HG02870 (cell line): Measurements from ENCODE around the gene KCNQ2.
"Not testable (repeated sequence)": the region's sequence is repeated elsewhere in the genome, so short reads cannot be mapped to it uniquely, and the experiment has no call there.

Experiments used
- ATAC-seq: cut with Tn5 transposase; IDR thresholded peaks from one replicate; pipeline ENCODE4 v1.9.1; 2021; ENCODE audit warnings: mild to moderate bottlenecking, moderate library complexity; ENCODE audit not compliant: unreplicated experiment

Gene KCNQ2

DNA sequence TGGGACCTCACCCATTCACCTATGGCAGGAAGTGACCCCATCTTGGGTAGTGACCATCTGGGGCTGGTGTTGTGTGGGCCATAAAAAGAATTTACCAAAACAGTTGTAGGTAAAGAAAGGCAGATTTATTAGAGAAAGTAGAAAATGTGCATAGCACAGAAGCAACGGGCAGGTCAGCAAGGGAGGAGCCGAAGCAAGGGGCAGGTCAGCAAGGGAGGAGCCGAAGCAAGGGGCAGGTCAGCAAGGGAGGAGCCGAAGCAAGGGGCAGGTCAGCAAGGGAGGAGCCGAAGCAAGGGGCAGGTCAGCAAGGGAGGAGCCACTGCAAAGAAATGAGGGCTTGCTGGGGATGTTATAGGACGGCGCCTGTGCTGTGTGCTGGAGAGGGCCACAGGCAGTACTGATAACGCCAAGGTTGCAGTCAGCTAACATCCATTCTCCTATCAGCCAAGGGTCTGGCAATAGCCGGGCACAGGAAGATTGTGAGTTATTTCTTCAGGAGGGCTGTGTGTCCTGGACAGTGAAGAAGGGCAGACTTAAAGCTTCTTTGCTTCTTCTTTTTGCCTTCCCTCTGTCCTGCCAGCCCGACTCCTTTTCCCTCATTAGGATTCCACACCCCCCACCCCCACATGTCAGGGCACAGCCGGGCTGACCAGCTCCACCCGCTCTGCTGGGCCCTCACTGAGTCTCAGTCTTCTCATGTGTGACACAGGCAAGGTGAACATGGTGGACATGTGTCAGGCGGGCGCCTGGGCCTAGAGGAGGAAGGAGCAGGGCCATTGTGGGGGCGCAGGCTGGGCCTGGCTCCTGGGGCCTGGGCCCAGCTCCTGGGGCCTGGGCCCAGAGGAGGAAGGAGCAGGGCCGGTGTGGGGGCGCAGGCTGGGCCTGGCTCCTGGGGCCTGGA lies 79.7 kb downstream of the KCNQ2 start:
- ATAC-seq = no peak

DNA sequence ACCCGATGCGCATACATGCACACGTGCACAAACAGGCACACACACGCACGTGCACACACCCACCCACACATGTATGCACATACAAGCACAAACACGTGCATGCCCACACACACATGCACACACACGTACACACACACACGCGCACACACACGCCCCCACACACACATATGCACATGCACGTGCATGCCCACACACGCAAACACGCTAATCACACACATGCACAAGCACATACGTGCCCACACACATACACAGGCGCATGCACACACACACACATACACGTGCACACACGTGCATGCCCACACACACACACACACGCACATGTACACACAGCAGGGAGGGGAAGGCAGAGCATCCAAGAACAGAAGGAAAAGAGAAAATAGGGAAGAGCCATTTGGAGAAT lies 84.5 kb downstream of the KCNQ2 start:
- ATAC-seq = no peak

DNA sequence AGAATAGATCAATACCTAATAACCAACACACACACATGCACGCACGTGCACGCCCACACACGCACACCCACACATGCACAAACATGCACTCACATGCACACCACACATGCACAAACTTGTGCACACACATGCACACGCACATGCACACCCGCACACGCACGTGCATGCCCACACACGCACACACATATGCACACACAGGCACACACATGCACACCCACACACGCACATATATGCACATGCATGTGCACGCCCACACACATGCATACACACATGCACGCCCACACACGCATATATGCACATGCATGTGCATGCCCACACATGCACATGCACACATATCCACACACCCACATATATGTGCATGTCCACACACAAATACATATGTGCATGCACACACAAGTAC lies 85.1 kb downstream of the KCNQ2 start:
- no peak for ATAC-seq

DNA sequence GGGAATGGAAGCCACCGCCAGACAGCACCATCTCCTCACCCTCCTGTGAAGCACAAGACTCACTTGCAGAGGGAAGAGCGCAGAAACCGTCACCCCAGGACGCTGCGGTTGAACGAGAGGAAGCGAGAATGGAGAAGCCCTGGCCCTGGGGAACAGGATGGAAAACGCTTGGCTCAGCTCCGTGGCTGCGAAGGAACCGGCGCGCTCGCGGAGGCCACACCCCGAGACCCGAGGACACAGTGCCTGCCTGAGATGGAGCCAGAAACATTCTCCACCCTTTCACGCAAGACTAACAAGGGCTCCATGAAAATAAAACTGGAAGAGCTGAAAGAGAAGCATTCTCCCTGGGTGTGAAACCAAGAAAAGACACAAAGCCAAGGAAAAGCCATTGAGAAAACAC lies 86.0 kb downstream of the KCNQ2 start:
- no peak for ATAC-seq

DNA sequence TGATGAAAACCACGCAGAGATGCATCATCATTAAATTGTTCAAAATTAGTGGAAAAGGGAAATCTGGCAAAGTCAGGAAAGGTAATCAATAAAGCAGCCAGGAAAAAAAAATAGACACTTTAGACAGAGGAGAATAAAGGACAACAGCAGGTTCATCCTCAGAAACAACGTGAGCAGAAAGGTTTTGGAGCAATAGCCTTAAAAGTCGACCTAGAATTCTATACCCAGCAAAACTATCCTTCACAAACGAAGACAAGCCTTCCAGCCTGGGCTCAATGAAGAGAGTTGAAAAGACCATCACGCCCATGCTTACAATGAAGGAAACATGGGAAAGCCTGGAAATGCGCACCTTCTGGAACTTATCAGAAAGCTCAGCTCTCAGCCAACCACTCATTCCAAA lies 86.6 kb downstream of the KCNQ2 start:
- no peak for ATAC-seq

DNA sequence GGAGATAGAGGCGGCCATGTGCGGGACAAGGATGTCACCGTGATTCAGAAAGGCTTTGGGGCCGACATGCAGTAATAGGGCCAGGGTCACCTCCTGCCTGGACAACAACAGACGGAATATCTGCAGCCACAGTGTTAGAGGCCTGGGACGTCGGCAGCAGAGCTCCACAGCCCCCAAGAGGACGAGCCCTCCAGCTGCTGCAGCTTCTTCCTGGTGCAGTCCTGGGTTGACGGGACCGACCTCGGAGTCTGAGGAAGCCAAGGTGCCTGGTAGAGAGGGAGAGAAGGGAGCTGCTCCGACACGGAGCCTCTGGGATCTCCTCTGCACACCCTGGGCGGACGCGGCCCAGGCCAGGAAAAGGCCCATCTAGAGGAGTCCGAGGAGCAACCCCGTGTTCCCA lies 88.1 kb downstream of the KCNQ2 start:
- ATAC-seq = no peak

DNA sequence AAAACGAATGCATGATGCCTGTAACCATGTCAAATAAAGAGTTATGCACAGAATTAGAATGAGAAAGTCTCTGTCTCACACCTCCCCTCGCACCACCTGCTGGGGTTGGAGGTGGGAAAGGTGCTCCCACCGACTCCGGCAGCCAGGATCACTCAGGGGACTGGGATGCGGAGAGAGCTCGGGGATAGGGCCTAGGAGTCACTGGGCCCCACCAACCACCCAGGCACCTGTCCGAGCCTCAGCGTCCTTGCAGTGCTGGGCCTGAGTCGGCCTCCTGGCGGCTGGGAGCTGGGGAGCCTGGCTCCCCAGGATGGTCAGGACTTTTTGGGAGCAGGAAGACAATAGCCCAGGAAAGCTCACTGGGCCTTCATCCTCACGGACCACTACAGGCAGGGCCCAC lies 88.9 kb downstream of the KCNQ2 start:
- no peak for ATAC-seq

DNA sequence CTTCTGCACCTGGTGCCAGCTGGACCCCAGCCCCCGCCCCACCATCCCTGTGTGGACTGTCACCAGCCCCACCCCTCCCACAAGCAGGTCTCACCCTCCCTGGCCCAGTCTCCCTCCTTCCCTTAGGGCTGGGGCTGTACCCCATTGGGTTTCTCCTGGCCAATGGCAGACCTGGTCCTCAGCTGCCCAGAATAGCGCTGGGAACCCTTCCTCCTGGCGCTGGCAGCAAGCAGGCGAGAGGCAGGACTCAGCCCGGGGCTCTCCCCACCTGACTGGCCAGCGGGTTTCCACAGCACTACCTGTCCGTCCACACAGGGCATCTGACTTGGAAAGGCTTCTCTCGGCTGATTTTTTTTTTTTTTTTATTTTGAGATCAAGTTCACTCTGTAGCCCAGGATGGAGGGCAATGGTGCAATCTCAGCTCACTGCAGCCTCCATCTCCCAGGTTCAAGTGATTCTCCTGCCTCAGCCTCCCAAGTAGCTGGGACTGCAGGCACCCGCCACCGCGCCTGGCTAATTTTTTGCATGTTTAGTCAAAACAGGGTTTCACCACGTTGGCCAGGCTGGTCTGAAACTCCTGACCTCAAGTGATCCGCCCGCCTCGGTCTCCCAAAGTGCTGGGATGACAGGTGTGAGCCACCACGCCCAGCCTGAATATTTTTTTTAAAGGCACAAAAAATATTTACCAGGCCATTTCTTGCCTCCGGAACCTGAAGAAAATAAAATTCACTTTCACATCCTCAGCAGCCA lies 89.7 kb downstream of the KCNQ2 start:
- no peak for ATAC-seq

DNA sequence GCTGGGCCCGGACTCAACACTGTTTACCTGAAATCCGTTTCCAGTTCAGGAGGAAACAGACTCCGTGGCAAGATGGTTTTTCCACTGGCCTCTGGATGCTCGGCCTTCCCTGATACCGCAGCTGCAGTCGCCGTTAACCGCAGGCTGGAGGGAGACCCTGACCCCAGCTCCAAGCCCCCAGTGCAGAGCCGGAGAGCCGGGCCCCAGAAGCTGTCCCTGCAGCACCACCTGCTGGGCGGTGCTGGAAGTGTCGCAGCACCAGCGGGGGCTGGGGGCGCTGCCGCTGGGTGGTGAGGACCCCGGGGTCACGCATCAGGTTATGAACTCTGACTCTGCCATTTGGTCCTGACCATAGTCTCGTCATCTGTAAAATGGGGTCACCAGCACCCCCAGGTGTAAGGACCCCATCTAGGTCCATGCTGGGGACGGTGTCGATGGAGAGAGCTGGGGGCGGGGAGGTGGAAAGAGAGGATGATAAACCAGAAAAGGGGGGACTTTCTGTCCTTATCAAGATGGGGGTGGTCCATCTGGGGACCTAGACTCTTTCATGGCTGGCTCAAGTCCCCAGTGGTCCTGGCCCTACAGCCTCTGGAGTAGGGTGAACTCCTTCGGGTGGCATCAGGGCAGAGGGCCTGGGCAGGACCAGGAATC lies 90.5 kb downstream of the KCNQ2 start:
- no peak for ATAC-seq

DNA sequence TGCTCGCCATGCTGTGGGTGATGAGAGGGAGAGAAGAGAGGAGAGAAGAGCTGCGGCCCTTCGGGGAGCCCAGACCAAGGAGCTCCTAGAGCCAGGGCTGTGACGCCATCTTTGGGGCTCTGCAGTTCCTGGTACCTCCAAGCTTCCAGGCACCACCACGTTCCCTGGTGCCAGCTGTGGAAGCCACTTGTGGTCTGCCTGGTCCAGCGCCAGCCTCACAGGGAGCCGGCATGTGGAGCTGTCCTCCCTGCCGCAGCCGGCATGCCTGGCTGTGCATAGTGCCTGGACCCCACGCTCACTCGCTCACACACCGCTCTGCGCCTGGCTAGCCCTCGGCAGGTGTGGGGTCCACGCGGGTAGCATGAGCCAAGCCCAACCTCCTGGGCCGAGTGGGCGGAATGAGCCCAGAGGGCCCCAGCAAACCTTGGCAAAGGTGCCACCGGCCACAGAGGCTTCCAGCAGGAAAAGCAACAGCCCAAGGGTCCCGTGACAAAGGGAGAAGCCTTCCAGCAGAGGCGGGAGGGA lies 92.0 kb downstream of the KCNQ2 start:
- no peak for ATAC-seq

DNA sequence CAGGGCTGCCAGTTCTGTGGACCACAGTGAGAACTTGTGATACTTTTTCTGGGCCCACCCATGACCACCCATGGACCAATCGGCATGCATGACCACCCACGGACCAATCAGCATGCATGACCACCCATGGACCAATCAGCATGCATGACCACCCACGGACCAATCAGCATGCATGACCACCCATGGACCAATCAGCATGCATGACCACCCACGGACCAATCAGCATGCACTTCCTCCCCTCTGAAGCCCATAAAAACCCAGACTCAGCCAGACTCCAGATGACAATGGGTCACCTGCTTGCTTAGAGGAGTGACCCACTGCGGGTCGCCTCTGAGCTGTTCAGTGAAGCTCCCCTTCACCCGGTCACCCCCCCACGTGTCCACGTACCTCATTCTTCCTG lies 92.6 kb downstream of the KCNQ2 start:
- ATAC-seq = not testable (repeated sequence)

DNA sequence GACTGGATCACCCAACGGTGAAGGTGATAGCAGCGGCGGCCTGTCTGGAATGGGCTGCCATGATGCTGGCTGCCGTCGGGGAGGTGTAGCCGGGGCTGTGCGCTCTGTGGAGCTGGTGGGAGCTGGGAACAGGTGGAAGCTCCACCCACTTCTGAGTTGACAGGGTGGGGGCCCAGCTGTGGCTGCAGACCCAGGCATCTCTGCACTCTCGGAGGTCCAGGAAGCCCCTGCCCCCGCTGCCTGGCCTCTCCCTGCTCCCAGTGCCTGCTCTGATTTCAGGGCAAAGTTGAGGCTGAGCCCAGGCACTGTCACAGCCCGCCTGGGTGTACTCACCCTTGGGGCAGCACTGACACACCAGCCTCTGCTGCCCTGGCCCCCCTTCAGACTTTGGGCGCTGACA lies 93.2 kb downstream of the KCNQ2 start:
- ATAC-seq = no peak

DNA sequence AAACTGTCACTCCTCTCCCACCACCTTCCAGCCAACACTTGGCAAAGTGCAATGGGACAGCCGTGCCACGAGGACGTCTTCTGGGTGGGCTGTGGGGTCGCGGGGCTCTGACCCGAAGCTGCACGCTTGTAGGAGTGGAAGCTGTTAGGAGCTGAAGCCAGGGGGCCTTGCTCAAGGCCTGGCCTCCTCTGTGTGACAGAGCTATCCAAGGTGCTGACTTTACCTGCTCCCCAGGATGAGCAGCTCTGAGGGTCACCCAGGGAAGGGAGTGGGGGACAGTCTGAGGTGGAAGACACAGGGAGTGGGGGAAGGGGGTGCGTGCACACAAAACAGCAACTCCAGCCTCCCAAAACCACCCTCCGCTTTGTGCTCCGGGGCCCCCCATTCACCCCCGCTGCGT lies 93.8 kb downstream of the KCNQ2 start:
- no peak for ATAC-seq

DNA sequence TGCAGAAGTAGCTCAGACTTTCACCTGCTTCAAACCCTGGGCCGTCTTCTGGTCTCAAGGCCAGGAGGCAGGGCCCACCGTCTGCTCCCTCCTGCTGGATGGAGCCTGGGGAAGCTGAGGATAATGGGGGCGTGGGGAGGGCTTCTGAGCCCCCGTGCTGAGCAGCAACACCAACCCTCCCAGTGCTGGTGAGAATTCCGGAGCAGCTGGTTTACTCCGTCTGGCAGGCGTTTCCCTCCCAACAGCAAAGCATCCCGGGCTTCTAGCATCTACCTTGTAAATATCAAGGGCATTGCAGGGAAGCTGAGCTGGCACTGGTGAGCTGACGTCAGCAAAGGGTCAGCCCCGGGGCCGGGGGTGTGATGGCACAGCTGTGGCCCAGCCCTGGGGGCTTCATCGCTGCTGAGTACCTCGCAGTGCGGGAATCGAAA lies 94.5 kb downstream of the KCNQ2 start:
- ATAC-seq = no peak

DNA sequence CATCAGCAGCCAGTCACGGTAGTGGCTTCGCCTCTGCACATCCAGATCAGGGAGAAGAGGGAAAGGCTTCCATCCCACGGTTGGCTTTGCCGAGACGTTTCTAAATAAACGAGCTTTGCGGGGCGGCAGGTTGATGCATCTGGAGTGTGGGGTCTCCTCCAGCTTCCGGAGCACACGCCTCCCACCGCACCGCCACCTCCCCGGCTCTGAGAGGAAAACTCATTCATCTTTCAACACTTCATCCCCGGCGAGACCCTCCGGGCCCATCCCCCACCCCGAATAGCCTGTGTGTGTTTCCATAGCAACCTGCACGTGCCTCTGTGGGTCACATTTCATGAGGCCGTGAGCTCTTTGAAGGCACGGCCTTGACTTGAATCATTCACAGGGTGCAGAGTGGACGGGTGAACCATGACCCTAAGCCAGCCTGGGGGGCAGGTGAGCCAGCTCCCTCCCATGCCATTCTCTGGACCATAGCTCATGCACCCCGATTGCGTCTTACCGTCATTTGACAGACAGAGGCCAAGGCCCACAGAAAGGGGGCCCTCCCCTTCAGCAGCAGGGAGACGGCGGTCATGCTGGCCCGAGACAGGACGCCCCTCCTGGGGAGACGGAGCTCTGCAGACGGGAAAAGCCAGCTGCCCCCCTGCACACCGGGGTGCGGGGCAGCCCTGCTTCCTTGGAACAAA lies 95.1 kb downstream of the KCNQ2 start:
- ATAC-seq = no peak

DNA sequence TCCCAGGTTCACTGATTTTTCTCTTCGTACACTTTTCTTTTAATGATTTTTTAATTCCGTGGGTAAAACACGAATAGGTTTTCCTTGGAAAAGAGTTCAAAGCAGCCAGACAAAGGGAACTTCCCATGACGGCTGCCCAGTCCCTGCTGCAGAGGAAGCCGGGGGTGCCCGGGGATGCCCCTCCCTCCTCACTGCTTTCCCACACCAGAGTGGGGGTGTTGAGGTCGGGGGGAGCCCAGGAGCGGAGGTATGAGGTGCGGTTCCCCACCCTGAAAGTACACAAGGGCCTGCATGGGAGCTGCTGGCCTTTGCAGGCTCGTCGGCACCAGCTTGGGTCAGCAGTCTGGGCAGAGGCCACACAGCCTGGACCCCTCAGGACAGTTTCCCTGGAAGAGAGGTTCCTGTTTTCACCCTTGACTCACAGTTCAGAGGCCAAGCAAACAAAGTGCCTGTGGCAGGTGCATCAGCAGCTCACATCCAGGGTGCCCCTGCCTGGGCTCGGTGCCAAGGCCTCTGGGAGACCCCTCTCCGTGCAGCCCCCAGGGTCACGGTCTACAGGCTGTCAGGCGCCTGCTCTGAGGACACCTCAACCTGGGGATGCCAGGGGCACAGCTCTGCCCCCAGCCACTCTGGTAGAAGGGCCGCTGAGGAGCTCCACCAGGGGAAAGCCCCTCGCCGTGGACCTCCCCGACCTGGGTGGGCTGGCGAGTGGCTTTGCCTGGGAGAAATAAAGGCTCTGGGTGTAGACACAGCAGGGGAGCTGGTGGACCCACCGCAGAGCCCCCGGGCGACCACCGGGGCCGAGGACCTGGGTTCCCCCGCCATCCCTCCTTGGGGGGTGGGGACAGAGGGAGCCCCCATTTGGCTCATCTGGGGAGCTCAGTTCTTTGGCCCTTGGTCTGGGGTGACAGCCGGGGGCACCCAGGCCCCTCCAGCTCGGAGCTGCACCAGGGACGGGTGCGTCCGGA lies 95.9 kb downstream of the KCNQ2 start:
- ATAC-seq = no peak

DNA sequence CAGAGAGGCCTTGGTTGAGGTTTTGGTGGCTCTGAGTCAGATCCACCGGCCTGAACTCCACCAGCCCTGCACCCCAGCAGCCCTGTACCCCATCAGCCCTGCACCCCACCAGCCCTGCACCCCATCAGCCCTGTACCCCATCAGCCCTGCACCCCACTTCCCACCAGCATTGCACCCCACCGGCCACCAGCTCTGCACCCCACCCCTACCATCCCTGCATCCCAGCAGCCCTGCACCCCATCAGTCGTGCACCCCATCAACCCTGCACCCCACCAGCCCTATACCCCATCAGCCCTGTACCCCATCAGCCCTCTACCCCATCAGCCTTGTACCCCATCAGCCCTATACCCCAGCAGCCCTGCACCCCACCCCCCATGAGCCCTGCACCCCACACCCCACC lies 97.0 kb downstream of the KCNQ2 start:
- no peak for ATAC-seq

DNA sequence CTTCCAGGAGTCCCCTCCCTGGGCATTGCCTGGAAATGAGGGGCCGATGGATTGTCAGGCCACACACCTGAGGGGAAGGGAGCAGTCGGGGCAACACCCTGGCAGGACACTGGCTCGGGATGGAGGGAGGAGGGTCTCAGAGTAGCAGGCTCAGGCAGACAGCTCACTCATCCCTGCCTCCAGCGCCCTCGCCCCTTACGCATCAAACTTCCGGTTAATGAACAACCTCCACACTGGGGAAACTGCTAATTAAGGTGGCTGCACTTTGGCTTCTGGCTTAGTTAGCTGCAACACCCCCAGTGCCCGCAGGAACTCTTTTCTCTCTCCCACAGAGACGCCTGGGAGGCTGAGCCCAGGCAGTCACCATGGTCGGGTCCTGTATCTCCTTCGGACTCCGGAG lies 98.0 kb downstream of the KCNQ2 start:
- no peak for ATAC-seq

DNA sequence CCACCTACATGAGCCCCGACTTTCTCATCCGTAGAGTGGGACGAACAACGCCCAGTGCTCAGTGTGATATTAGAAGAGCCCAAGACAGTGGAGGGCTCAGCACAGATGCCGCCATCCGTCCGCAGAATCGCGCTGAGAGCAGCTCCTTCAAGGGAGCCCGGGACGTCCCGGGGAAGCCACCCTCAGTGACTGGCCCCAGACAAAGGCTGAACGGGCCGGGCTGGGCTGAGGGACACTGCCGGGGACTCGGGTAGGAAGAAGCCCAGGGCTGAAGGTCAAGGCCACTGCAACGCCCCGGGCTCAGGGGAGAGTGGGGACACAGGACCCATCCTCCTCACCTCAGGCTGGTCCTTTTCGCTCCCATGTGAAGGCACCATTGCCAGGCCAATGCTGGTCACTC lies 98.5 kb downstream of the KCNQ2 start:
- no peak for ATAC-seq
